HL-60 (cell line): Measurements from ENCODE around the gene ACSF3.

Source experiments
- DNase-seq, 2 experiments: peaks; one replicate each; pipeline ENCODE4 v3.0.0-alpha.2; 2010 to 2020; ENCODE audit warnings: low read depth in 1 of 2, low spot score in 1 of 2
- H3K27ac ChIP-seq: fragments of 250-450 bp; sonication (Bioruptor Pico); replicated peaks from 2 replicates; pipeline ENCODE4 v1.5.1; 2020; ENCODE audit warnings: mild to moderate bottlenecking, moderate library complexity
- H3K27me3 ChIP-seq: fragments of 250-450 bp; sonication (Bioruptor Pico); 2 replicates; pipeline ENCODE4 v1.5.1; 2021; ENCODE audit warnings: mild to moderate bottlenecking, moderate library complexity; ENCODE audit not compliant: insufficient read depth, poor library complexity, severe bottlenecking
- H3K4me3 ChIP-seq: replicated peaks from 2 replicates; pipeline ENCODE4 v1.5.1; 2011; ENCODE audit warnings: mild to moderate bottlenecking, control low read depth, low read length; ENCODE audit not compliant: insufficient read depth
- CTCF ChIP-seq: IDR thresholded peaks from one replicate; pipeline ENCODE4 v1.5.1; 2011; ENCODE audit warnings: low read length, control low read depth, inconsistent platforms; ENCODE audit not compliant: insufficient read depth
- GABPA ChIP-seq: IDR thresholded peaks from 2 replicates; pipeline ENCODE4 v1.6.1; 2012; ENCODE audit warnings: low read depth
- POLR2AphosphoS5 ChIP-seq: IDR thresholded peaks from 2 replicates; pipeline ENCODE4 v1.6.1; 2012; ENCODE audit warnings: low read depth
- REST ChIP-seq: IDR thresholded peaks from 2 replicates; pipeline ENCODE4 v1.6.1; 2012; ENCODE audit warnings: low read depth; ENCODE audit not compliant: insufficient replicate concordance
- SPI1 ChIP-seq: IDR thresholded peaks from 2 replicates; pipeline ENCODE4 v1.6.1; 2012; ENCODE audit warnings: low read depth, mild to moderate bottlenecking, borderline replicate concordance

ACSF3 gene

GRCh38 chr16:89200124-89200849 is 106.6 kb downstream of the ACSF3 start, which contains the start of gene SLC22A31:
Gene SLC22A31 (minus strand): TSS chr16:89200537. CDS start chr16:89200501, 36 bp downstream.
- Histone ChIP-seq H3K4me3 (peak within 1 kb of the TSS; percentile 28), H3K27me3 (no peaks in the 10 kb centered on the region), H3K27ac (no peak within 1 kb of the TSS)
- peak in 1 of 2 experiments; percentile 31 for DNase-seq
- TF ChIP-seq GABPA (no peak), CTCF (no peak), POLR2AphosphoS5 (no peak), SPI1 (no peak), REST (no peak)

- peak overlapping the region; percentile 28 for H3K4me3 ChIP-seq
- H3K27ac ChIP-seq: no peak overlapping the region
- DNase-seq: no peak
- TF ChIP-seq CTCF: no peak
- no peak for TF ChIP-seq SPI1
- TF ChIP-seq POLR2AphosphoS5: no peak
- no peak for TF ChIP-seq REST
- TF ChIP-seq GABPA: no peak
- no peaks in the 10 kb centered on the region for H3K27me3 ChIP-seq
Measured at GRCh38 chr16:89200850-89201411, 107.3 kb downstream of the ACSF3 start.

GRCh38 chr16:89201439-89202377 is 108.1 kb downstream of the ACSF3 start:
- no peaks in the 10 kb centered on the region for H3K27me3 ChIP-seq
- no peak overlapping the region for H3K27ac ChIP-seq
- DNase-seq: peak in 1 of 2 experiments; percentile 36
- H3K4me3 ChIP-seq: no peak overlapping the region; the same call in 1 of the 2 replicates
- TF ChIP-seq SPI1 (no peak), POLR2AphosphoS5 (no peak), REST (no peak), GABPA (no peak), CTCF (no peak)
